Calu3 (cell line): ENCODE results near the gene CMKLR1. TPM values are rescaled to one million over a fixed set of nuclear protein-coding genes. Genes with fewer than 3 reads are reported as not detected.

Experiments
- BruUV-seq: library from RNA; stranded (reverse); fragments of 400-500 nt; replicated peaks from 2 replicates; lab custom pipeline; 2021; lab: Mats Ljungman, UMichigan
- CTCF ChIA-PET: fragments of 300-600 bp; sonication (Branson Sonifier 250); formaldehyde crosslinking; loops from one replicate; lab custom pipeline; 2022; ENCODE audit warnings: antibody characterized with exemption; lab: Charles Lee
- DNase-seq: peaks from one replicate; pipeline ENCODE4 v3.0.0; 2022
- H3K27ac Mint-ChIP-seq: one replicate; pipeline ENCODE4 v1.8.0; 2022; ENCODE audit warnings: mixed read lengths; ENCODE audit not compliant: unreplicated experiment
- H3K27me3 Mint-ChIP-seq: one replicate; pipeline ENCODE4 v1.8.0; 2022; ENCODE audit warnings: mixed read lengths; ENCODE audit not compliant: unreplicated experiment
- H3K36me3 Mint-ChIP-seq: one replicate; pipeline ENCODE4 v1.8.0; 2022; ENCODE audit warnings: mild to moderate bottlenecking, moderate library complexity, mixed read lengths; ENCODE audit not compliant: insufficient read depth, unreplicated experiment
- H3K4me1 Mint-ChIP-seq: one replicate; pipeline ENCODE4 v1.8.0; 2022; ENCODE audit warnings: mild to moderate bottlenecking, low read depth, mixed read lengths; ENCODE audit not compliant: unreplicated experiment
- H3K4me3 Mint-ChIP-seq: one replicate; pipeline ENCODE4 v1.8.0; 2022; ENCODE audit warnings: mild to moderate bottlenecking, low read depth, moderate library complexity, mixed read lengths; ENCODE audit not compliant: unreplicated experiment
- H3K9me3 Mint-ChIP-seq: one replicate; pipeline ENCODE4 v1.8.0; 2022; ENCODE audit warnings: low read depth, mixed read lengths; ENCODE audit not compliant: unreplicated experiment
- CTCF ChIP-seq: fragments of 200-600 bp; IDR thresholded peaks from one replicate; pipeline ENCODE4 v1.8.0; 2022; ENCODE audit warnings: antibody characterized with exemption; ENCODE audit not compliant: unreplicated experiment
- intact Hi-C: fragments of 100-400 bp; cut with micrococcal nuclease; formaldehyde crosslinking; loops from one replicate; pipeline ENCODE4 v1.10.0; 2022; ENCODE audit not compliant: unreplicated experiment
- total RNA-seq: library from RNA; stranded (reverse); gene quantifications from 2 replicates; pipeline ENCODE4 v1.2.3, GENCODE V29; 2022

The CMKLR1 gene
- total RNA-seq, 1 experiment from 2014 or later: not detected

- no peak overlapping the region for H3K27ac Mint-ChIP-seq
- no peaks in the 10 kb centered on the region for H3K9me3 Mint-ChIP-seq
- no peak overlapping the region for H3K4me3 Mint-ChIP-seq
- intact Hi-C loops: no loop called here
- no peak for DNase-seq
- no peaks in the 10 kb centered on the region for H3K36me3 Mint-ChIP-seq
- CTCF ChIA-PET: no interaction called here
- BruUV-seq: no TSS peak
- TF ChIP-seq CTCF: no peak
- H3K27me3 Mint-ChIP-seq: peaks cover 80% of the 10 kb centered on the region
- H3K4me1 Mint-ChIP-seq: peaks cover 6% of the 10 kb centered on the region
Observed at GRCh38 chr12:108253540-108253939, 85.6 kb downstream of the CMKLR1 start.

GRCh38 chr12:108252523-108252922 is 86.6 kb downstream of the CMKLR1 start:
- no TSS peak for BruUV-seq
- Mint-ChIP-seq H3K4me1 (peaks cover 6% of the 10 kb centered on the region), H3K9me3 (no peaks in the 10 kb centered on the region), H3K36me3 (no peaks in the 10 kb centered on the region), H3K27ac (no peak overlapping the region), H3K4me3 (no peak overlapping the region), H3K27me3 (peaks cover 88% of the 10 kb centered on the region)
- DNase-seq: no peak
- CTCF ChIA-PET: no interaction called here
- no peak for TF ChIP-seq CTCF
- intact Hi-C loops: no loop called here

GRCh38 chr12:108248011-108248410 is 91.1 kb downstream of the CMKLR1 start:
- peaks cover 87% of the 10 kb centered on the region for H3K27me3 Mint-ChIP-seq
- H3K9me3 Mint-ChIP-seq: no peaks in the 10 kb centered on the region

GRCh38 chr12:108247130-108247529 is 92.0 kb downstream of the CMKLR1 start:
- Mint-ChIP-seq H3K9me3 (no peaks in the 10 kb centered on the region), H3K27me3 (peaks cover 80% of the 10 kb centered on the region), H3K27ac (no peak overlapping the region), H3K4me1 (no peaks in the 10 kb centered on the region), H3K4me3 (no peak overlapping the region), H3K36me3 (no peaks in the 10 kb centered on the region)
- BruUV-seq: no TSS peak
- no peak for DNase-seq
- intact Hi-C loops: no loop called here
- CTCF ChIA-PET: interaction anchor here (0.8 to 1.5 kb wide), 2 partner anchors 9 to 10 kb away, joined by 3 to 6 read pairs; no protein-coding TSS in a partner anchor
- TF ChIP-seq CTCF: no peak

More at GRCh38 chr12:108248011-108248410, 91.1 kb downstream of the CMKLR1 start:
- BruUV-seq: no TSS peak
- intact Hi-C loops: no loop called here
- no peaks in the 10 kb centered on the region for H3K4me1 Mint-ChIP-seq
- CTCF ChIA-PET: no interaction called here
- no peak for TF ChIP-seq CTCF
- no peak overlapping the region for H3K4me3 Mint-ChIP-seq
- no peak for DNase-seq
- no peak overlapping the region for H3K27ac Mint-ChIP-seq
- no peaks in the 10 kb centered on the region for H3K36me3 Mint-ChIP-seq
